Spleen (tissue), 7 donors: ENCODE measurements around the gene SEMA4G.

Experiments
- POLR2A ChIP-seq, 3 donors: fragments of 450-650 bp; IDR thresholded peaks; one replicate each; pipeline ENCODE4 v1.5.1; 2017; ENCODE audit warnings: antibody characterized with exemption in 3 of 3, mild to moderate bottlenecking in 1 of 3
- POLR2AphosphoS5 ChIP-seq, 3 donors: sonication (generic); formaldehyde crosslinking; IDR thresholded peaks; one replicate each; pipeline ENCODE4 v1.5.1; 2017; ENCODE audit warnings: antibody characterized with exemption in 3 of 3
- TF ChIP-seq, protein P1 (sequence below), 11 experiments: fragments of 200-600 bp in 7 of 11; fragments of 450-650 bp in 4 of 11; sonication (generic) in 4 of 11; IDR thresholded peaks in 8 of 11; conservative IDR thresholded peaks in 3 of 11; 1 replicate in 7 of 11; 2 replicates in 4 of 11; pipeline versions ENCODE4 v1.4.0 to v1.8.0; 2016 to 2021; ENCODE audit warnings: antibody characterized with exemption in 11 of 11, inconsistent platforms in 4 of 11, mild to moderate bottlenecking in 1 of 11
- donor health status: DM: no; HTN: no; CAD: no; lungs with moderate emphysema.
- donor health status: DM: no; HTN: no; CAD: no.
- donor health status: DM: no; HTN: no; CAD: no.

DNA sequence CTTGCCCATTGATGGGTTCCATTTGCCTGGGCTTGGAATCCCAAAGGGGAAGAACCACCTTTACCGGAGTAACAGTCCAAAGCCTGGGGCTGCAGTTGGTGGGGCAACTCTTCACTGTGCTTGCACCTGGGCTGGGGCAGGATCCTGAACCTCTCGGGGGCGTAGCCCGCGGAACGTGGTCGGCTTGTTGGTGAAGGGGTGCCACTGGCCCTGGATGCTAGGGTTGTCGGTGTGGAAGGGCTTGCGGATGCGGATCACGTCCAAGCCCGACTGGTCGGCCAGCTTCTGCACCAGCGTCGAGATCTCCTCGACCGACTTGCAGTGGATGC, 17.3 kb downstream of the SEMA4G start:
- no peak for TF ChIP-seq POLR2A (IDR thresholded peaks at IDR 0.05)
- TF ChIP-seq, protein P1, sequence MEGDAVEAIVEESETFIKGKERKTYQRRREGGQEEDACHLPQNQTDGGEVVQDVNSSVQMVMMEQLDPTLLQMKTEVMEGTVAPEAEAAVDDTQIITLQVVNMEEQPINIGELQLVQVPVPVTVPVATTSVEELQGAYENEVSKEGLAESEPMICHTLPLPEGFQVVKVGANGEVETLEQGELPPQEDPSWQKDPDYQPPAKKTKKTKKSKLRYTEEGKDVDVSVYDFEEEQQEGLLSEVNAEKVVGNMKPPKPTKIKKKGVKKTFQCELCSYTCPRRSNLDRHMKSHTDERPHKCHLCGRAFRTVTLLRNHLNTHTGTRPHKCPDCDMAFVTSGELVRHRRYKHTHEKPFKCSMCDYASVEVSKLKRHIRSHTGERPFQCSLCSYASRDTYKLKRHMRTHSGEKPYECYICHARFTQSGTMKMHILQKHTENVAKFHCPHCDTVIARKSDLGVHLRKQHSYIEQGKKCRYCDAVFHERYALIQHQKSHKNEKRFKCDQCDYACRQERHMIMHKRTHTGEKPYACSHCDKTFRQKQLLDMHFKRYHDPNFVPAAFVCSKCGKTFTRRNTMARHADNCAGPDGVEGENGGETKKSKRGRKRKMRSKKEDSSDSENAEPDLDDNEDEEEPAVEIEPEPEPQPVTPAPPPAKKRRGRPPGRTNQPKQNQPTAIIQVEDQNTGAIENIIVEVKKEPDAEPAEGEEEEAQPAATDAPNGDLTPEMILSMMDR (IDR thresholded peaks at IDR 0.05 in 8 of 11, conservative IDR thresholded peaks at IDR 0.05 in 3 of 11): no peak
- no peak for TF ChIP-seq POLR2AphosphoS5 (IDR thresholded peaks at IDR 0.05)
